SIG-M5 treated with dmso at 0.1 percent for 504 hours (cell line): Measurements from ENCODE around the gene RHNO1.

Experiments used
- DNase-seq: peaks from one replicate; lab custom pipeline; 2025; ENCODE audit not compliant: unreplicated experiment; lab: John Stamatoyannopoulos, UW

RHNO1 gene

GRCh38 chr12:2900642-2901041, 23.6 kb downstream of the RHNO1 start:
- no peak for DNase-seq

GRCh38 chr12:2902272-2902880, 25.4 kb downstream of the RHNO1 start:
- no peak for DNase-seq

GRCh38 chr12:2904260-2904659, 27.2 kb downstream of the RHNO1 start:
- DNase-seq, result no peak

GRCh38 chr12:2912216-2912575, 35.2 kb downstream of the RHNO1 start:
- DNase-seq, result no peak

- no peak for DNase-seq
Measured at GRCh38 chr12:2919249-2919648, 42.2 kb downstream of the RHNO1 start.

GRCh38 chr12:2922329-2922728, 45.3 kb downstream of the RHNO1 start:
- DNase-seq, result no peak

- no peak for DNase-seq
Measured at GRCh38 chr12:2923057-2923456, 46.0 kb downstream of the RHNO1 start.

- DNase-seq, result no peak
Measured at GRCh38 chr12:2924019-2924418, 47.0 kb downstream of the RHNO1 start.

GRCh38 chr12:2925322-2925995, 48.4 kb downstream of the RHNO1 start:
- no peak for DNase-seq

GRCh38 chr12:2930865-2931264, 53.8 kb downstream of the RHNO1 start:
- no peak for DNase-seq

- no peak for DNase-seq
Measured at GRCh38 chr12:2933586-2933985, 56.6 kb downstream of the RHNO1 start.

GRCh38 chr12:2934371-2934770, 57.3 kb downstream of the RHNO1 start:
- no peak for DNase-seq

- DNase-seq, result no peak
Measured at GRCh38 chr12:2936301-2936700, 59.3 kb downstream of the RHNO1 start.

- DNase-seq, result no peak
Measured at GRCh38 chr12:2937500-2937899, 60.5 kb downstream of the RHNO1 start.
